BJ (cell line): ENCODE data around the gene GALNT17. TPM values are rescaled to one million over a fixed set of nuclear protein-coding genes. Genes with fewer than 3 reads are reported as not detected.

ENCODE experiments used
- CTCF ChIA-PET: fragments of 350-600 bp; formaldehyde crosslinking; extraction: SDS; loops from one replicate; lab custom pipeline; 2021; ENCODE audit warnings: antibody characterized with exemption, inconsistent platforms; lab: Yijun Ruan, JAX
- POLR2A ChIA-PET: fragments of 300-600 bp; sonication (Branson Sonifier 250); formaldehyde crosslinking; extraction: SDS; loops from one replicate; lab custom pipeline; 2021; ENCODE audit warnings: antibody characterized with exemption; lab: Charles Lee
- DNase-seq: peaks from one replicate; pipeline ENCODE4 v3.0.0-alpha.2; 2011; ENCODE audit warnings: low read depth
- H3K27me3 ChIP-seq: 2 replicates; pipeline ENCODE4 v1.6.0; 2011; ENCODE audit warnings: low read length; ENCODE audit not compliant: control insufficient read depth, insufficient read depth
- H3K36me3 ChIP-seq: 2 replicates; pipeline ENCODE4 v1.5.1; 2011; ENCODE audit warnings: low read length; ENCODE audit not compliant: control insufficient read depth, insufficient read depth
- H3K4me3 ChIP-seq: 2 replicates; pipeline ENCODE4 v1.5.1; 2011; ENCODE audit warnings: low read depth, mild to moderate bottlenecking, control low read depth, low read length
- CTCF ChIP-seq: IDR thresholded peaks from 2 replicates; pipeline ENCODE4 v1.5.1; 2011; ENCODE audit warnings: low read depth, mild to moderate bottlenecking, control low read depth, inconsistent platforms, low read length, moderate library complexity; ENCODE audit not compliant: insufficient read depth
- polyA plus RNA-seq: library from polyadenylated mRNA; depleted of rRNA; stranded (reverse); fragments of >200 nt; gene quantifications from 2 replicates; pipeline ENCODE4 v1.2.3, GENCODE V29; 2011

The GALNT17 gene
- polyA plus RNA-seq, 1 experiment = not detected

- no peaks in the 10 kb centered on the region for H3K36me3 ChIP-seq
- no peak for TF ChIP-seq CTCF
- H3K27me3 ChIP-seq = no peaks in the 10 kb centered on the region
- ChIA-PET POLR2A (no interaction called here), CTCF (no interaction called here)
- DNase-seq = no peak
- H3K4me3 ChIP-seq = no peak overlapping the region
These were observed 359.4 kb downstream of the GALNT17 start for GRCh38 chr7:71491336-71491735.

DNA sequence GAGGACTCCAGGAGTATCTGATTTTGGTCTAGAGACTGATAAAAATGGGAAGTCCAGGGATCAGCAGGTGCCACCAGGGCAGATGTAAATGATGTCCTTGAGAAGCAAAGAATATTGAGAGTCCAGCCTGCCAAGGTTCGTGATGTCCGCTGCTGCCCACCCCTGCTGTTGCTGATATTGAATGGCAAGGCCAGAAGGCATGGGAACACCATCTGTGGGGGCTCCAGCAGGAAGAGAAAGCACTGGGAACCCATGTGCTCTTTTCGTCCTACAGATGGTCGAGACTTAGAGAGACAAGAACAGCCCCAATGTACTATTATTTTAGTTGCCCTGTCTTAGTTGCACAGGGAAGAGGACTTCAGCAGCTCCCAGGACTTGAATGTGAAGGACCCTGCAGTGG lies 363.9 kb downstream of the GALNT17 start:
- ChIA-PET CTCF (no interaction called here), POLR2A (no interaction called here)
- no peak for TF ChIP-seq CTCF
- H3K36me3 ChIP-seq = no peaks in the 10 kb centered on the region
- H3K27me3 ChIP-seq = no peaks in the 10 kb centered on the region
- H3K4me3 ChIP-seq = no peak overlapping the region
- DNase-seq = no peak

DNA sequence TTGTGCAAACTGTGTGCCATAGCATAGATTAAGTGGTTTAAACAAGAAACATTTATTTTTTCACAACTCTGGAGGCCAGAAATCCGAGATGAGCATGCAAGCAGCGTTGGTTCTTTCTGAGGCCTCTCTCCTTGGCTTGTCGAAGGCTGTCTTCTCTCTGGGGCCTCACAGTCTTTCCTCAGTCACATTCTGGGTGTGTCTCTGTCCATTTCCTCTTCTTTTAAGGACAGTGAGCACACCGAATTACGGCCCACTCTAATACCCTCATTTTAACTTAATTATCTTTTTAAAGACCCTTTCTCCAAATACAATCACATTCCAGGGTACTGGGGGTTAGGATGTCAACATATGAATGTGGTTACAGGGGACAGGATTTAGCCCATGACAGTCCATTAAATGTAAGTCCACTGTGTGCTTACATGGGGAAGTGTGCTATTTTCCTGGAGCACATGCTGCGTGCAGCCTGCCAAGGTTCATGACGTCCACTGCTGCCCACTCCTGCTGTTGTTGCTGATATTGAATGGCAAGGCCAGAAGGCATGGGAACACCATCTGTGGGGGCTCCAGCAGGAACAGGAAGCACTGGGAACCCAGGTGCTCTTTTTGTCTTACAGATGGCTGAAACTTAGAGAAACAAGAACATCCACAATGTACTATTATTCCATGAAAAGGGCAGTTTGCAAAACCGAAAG lies 365.5 kb downstream of the GALNT17 start:
- CTCF ChIA-PET = no interaction called here
- TF ChIP-seq CTCF = no peak

GRCh38 chr7:71498381-71498780 lies 366.4 kb downstream of the GALNT17 start:
- no peak for DNase-seq
- ChIA-PET POLR2A (no interaction called here), CTCF (no interaction called here)
- no peak for TF ChIP-seq CTCF
- Histone ChIP-seq H3K4me3 (no peak overlapping the region), H3K36me3 (no peaks in the 10 kb centered on the region), H3K27me3 (no peaks in the 10 kb centered on the region)

More for the DNA sequence above, 365.5 kb downstream of the GALNT17 start:
- H3K4me3 ChIP-seq = no peak overlapping the region
- H3K36me3 ChIP-seq = no peaks in the 10 kb centered on the region
- DNase-seq = no peak
- POLR2A ChIA-PET = no interaction called here
- no peaks in the 10 kb centered on the region for H3K27me3 ChIP-seq

- ChIA-PET POLR2A (no interaction called here), CTCF (no interaction called here)
These were observed 372.9 kb downstream of the GALNT17 start for GRCh38 chr7:71504697-71505441.

More at GRCh38 chr7:71504697-71505441, 372.9 kb downstream of the GALNT17 start:
- H3K27me3 ChIP-seq = no peaks in the 10 kb centered on the region
- no peaks in the 10 kb centered on the region for H3K36me3 ChIP-seq
- H3K4me3 ChIP-seq = no peak overlapping the region
- no peak for TF ChIP-seq CTCF
- no peak for DNase-seq
